Ishikawa (cell line): ENCODE results near the gene APBA2.

ENCODE experiments used
- CEBPB ChIP-seq: IDR thresholded peaks from 2 replicates; pipeline ENCODE4 v1.6.1; 2012
- EGR1 ChIP-seq: IDR thresholded peaks from 2 replicates; pipeline ENCODE4 v1.6.1; 2012
- EP300 ChIP-seq: IDR thresholded peaks from 2 replicates; pipeline ENCODE4 v1.6.1; 2012; ENCODE audit warnings: borderline replicate concordance
- MAX ChIP-seq: IDR thresholded peaks from 2 replicates; pipeline ENCODE4 v1.6.1; 2012
- RAD21 ChIP-seq: IDR thresholded peaks from 2 replicates; pipeline ENCODE4 v1.6.1; 2012; ENCODE audit warnings: low read depth
- REST ChIP-seq: IDR thresholded peaks from 2 replicates; pipeline ENCODE4 v1.6.1; 2012; ENCODE audit warnings: low read depth, mild to moderate bottlenecking
- TAF1 ChIP-seq: IDR thresholded peaks from 2 replicates; pipeline ENCODE4 v1.6.1; 2012; ENCODE audit warnings: low read depth, mild to moderate bottlenecking

GRCh38 chr15:29003191-29003839, 117.5 kb downstream of the APBA2 start:
- TF ChIP-seq CEBPB (no peak), EGR1 (no peak), EP300 (no peak), TAF1 (no peak), MAX (no peak), RAD21 (no peak), REST (no peak)
